8988T (cell line): ENCODE measurements around the gene FNDC3B.

Experiments
- DNase-seq: peaks from one replicate; pipeline ENCODE4 v3.0.0; 2011

FNDC3B gene

GRCh38 chr3:172388412-172389078, 349.2 kb downstream of the FNDC3B start:
- DNase-seq: no peak

DNA sequence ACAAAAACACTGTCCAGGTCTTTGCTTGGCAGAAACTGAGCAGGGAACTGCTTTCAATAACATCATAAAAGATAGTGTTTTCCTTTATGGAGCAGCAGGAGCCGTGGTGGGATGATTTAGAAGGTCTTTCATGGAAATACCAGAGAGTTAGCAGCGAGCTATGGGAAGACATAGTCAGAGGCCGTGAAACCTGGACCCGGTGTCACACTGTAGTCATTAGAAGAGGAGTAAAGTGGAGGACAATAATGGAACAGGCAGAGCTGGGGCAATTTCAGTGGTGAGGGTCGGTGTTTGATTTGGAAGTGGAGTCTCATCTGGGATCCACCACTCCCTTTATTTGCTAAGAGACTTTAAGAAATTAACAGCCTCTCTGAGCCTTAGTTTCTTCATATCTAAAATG, 351.4 kb downstream of the FNDC3B start:
- DNase-seq: no peak

DNA sequence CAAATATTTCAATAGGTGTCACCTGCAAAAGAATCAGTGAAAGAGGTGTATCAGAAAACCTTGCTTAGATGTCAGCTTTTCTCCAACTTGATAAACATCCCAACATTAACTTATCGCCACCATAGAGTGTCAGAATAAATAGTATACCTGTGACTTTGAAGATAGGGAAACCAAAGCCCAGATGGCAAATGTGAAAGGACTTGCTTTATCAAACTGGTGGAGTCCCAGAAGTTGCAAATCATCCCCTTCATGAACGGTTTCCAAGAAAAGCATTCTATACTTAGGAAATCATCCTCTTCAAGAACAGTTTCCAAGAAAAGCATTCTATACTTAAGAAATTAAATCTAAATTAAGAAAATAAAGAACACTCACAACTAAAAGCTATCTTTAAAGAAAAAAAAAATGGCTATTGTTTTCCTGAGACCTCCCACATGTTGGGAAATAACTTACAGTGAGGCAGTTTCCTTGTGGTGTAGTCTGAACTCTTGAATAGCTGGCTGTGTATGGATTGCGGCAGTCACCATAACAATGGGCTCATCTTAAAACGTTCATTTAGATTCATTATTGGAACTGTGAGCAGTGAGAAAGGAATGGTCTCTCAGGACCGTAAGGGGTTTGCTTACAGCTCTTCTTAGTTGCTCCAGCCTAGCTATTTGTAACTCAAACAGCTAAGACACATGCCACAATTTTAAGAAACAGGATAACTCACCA, 352.4 kb downstream of the FNDC3B start:
- no peak for DNase-seq

- no peak for DNase-seq
These were observed 355.3 kb downstream of the FNDC3B start for GRCh38 chr3:172394692-172395091.

GRCh38 chr3:172396400-172396799, 357.0 kb downstream of the FNDC3B start:
- no peak for DNase-seq

- DNase-seq: no peak
These were observed 358.5 kb downstream of the FNDC3B start for GRCh38 chr3:172397716-172398405.

DNA sequence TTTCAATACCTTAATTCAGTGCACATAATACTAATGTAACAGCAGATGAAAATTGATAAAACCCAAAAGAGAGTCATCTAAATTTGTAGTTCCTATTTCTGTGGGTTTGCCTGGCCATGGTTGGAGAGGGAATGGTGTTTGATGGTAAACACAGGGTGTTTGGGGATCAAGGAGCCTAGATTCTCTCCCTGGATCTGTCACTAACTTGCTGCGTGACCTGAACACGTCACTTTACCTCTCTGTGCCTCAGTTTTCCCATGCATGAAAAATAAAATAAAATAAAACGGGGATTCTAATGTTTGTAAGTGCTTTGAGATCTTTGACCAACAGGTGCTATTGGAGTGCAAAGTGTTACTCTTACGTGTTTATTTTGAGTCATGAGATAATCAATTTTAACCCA, 359.1 kb downstream of the FNDC3B start:
- no peak for DNase-seq

GRCh38 chr3:172402090-172402489, 362.7 kb downstream of the FNDC3B start:
- DNase-seq: no peak

GRCh38 chr3:172402892-172403643, 363.7 kb downstream of the FNDC3B start:
- DNase-seq: no peak

DNA sequence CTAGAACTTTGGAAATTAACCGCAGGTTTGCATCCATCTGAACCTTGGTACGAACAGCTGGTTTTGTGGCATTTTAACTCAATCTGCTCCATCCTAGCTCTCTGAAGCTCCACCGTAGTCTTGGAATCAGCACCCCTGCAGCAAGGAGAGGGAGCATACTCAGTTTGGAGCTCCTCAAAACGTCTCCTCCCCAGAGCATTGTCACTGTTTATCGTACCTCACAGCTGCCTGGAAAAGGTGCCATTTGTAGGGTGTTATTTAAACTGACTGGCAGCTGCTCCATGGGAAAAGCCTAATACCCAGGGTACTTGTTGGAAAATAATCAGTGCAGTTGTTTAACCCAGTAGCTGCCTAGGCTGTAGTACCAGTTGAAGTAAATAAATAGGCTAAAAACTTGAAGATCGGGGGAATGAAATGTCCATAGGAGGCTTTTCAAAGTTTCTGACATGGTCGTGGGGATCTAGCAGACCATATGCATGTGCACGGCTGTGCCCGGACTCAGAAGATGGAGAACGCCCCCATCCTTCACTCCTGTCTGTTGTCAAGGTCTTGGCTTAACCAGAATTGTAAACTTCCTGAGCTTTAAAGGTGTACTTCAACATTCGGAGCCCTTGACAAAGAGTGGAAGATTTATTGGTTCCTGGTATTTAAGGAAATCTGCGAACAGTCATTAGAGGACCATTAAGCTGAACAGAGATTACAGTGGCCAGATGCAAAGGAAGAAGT, 365.0 kb downstream of the FNDC3B start:
- DNase-seq: no peak

- DNase-seq: no peak
These were observed 366.5 kb downstream of the FNDC3B start for GRCh38 chr3:172405914-172406313.

DNA sequence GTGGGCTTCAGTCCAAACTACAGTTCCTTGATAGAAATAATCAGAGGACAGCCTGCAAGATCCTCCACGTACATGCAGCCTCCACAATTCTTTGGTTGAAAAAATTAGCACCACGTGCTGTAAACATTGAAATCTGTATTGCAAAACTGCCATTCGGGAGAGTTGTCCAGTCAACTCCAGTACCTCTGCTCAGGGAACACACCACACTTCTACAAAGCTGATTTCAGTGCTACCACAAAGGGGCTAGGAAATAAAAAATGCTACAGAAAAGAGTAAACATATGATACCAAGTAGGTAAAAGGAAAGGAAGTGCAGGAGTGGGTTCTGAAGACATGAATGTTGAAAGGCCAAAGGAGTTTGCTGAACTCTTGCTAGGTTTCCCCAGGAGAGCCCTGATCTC, 368.5 kb downstream of the FNDC3B start:
- no peak for DNase-seq

GRCh38 chr3:172410702-172411477, 371.5 kb downstream of the FNDC3B start:
- no peak for DNase-seq

GRCh38 chr3:172411478-172411947, 372.1 kb downstream of the FNDC3B start:
- no peak for DNase-seq

DNA sequence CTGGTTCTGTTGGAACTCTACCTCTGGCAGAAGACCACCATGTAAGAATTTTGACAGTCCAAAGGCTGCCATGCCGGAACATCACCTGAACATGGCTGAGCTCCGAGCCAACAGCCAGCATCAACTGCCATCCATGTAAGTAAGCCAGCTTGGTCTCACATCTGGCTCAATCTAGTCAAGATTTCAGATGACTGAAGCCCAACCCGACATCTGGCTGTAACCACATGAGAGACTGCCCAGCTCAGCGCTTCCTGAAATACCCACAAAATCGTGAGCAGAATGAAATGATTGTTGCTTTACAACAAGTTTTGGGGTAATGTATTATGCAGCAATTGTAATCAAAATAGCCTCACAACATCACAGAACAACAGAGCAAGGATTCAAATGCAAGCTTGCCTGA, 375.9 kb downstream of the FNDC3B start:
- no peak for DNase-seq

DNA sequence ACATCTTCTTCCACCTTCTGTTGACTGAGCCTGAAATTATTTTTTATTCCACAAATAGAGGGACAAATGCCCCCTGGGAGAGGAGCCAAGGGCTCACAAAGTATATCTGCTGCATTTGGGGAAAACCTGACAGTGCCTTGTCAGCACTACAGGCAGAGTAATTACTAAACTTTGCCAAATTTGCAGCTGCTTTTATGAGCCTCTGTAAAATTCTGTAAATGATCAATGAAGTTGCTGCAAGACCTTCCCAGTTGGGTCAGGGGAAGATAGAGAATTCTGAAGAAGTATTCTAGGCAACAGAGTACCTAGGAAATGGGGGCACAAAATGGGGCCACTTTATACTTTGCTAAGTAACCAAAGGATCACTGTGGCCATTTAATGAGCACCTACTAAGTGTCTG, 398.3 kb downstream of the FNDC3B start:
- DNase-seq: no peak

GRCh38 chr3:172438186-172438585, 398.8 kb downstream of the FNDC3B start:
- no peak for DNase-seq

DNA sequence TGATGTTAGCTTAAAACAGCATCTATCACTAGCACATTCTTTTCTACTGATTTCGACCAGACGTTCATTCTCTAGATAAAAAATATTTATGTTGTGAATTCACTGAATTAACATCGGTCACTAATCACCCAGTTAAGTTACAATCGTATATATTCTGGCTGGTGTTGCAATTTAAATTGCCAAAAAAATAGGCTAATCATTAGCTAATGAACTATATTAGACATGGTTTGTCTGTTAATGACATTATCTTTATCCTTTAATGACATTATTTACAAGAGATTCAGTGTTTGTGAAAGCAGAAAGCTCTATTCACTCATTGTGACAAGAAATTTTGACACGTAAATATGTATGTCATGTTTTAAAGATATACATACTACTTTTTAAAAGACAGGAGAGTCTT, 402.2 kb downstream of the FNDC3B start:
- DNase-seq: no peak

- no peak for DNase-seq
These were observed 403.2 kb downstream of the FNDC3B start for GRCh38 chr3:172442606-172443005.

DNA sequence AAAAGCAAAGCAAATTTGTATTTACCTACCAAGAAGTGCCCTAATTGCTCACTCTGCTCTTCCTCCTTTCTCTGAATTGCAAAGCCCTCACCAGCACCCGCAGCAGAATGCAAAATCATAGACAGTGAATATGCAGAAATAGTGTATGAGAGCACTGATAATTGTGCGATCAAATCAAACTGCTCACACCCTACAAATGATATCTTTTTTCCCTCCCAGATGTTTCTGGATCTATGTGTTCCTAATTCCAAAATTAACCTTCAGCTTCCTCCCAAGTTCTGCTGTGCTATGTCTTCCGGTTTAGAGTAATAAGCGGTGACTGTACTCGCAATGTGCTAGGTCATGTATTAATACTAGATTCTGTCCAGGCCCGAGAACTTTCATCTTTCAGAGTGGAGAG, 405.4 kb downstream of the FNDC3B start:
- no peak for DNase-seq

- DNase-seq: no peak
These were observed 406.8 kb downstream of the FNDC3B start for GRCh38 chr3:172446198-172446597.
